ENCODE data around the gene CNIH3. TPM values are rescaled to one million over a fixed set of nuclear protein-coding genes. Genes with fewer than 3 reads are reported as not detected.

The CNIH3 gene
- total and polyA plus RNA-seq, 10 of the 15 experiments (the other 5 are each of a cell fraction or from before 2014, with no cell fraction given), result 0.77 to 5.8 (median 1.8) TPM

GRCh38 chr1:224753491-224753890 is 137.4 kb downstream of the CNIH3 start:
- Histone ChIP-seq H3K4me3 (no peak overlapping the region), H3K79me2 (ENCODE audit: control insufficient read depth, insufficient read depth, low read length) (no peaks in the 10 kb centered on the region), H3K4me1 (ENCODE audit: control insufficient read depth, insufficient read depth, low read length) (peaks cover 34% of the 10 kb centered on the region), H3K9ac (ENCODE audit: control insufficient read depth, insufficient read depth, low read length) (no peak overlapping the region), H4K20me1 (ENCODE audit: control insufficient read depth, insufficient read depth) (no peaks in the 10 kb centered on the region), H3K9me3 (replicated peaks; ENCODE audit: control insufficient read depth, insufficient read depth, low read length) (no peaks in the 10 kb centered on the region; the same call in 1 of the 3 replicates), H3K4me2 (ENCODE audit: control insufficient read depth, insufficient read depth) (no peak overlapping the region), H2AFZ (ENCODE audit: control insufficient read depth, low read depth, low read length) (no peak overlapping the region), H3K27me3 (replicated peaks in 1 of 2; ENCODE audit: control insufficient read depth in 2 of 2, insufficient read depth in 2 of 2, low read length in 1 of 2) (no peaks in the 10 kb centered on the region), H3K36me3 (ENCODE audit: control insufficient read depth in 2 of 2, insufficient read depth in 2 of 2, low read length in 1 of 2) (no peaks in the 10 kb centered on the region), H3K27ac (ENCODE audit: control insufficient read depth, insufficient read depth) (no peak overlapping the region)
- FAIRE-seq (no peak), ATAC-seq (peak; percentile 43), DNase-seq (ENCODE audit: low read depth, low spot score) (no peak)
- SMC1A ChIA-PET (ENCODE audit: uncharacterized antibody, unreplicated experiment), result interaction anchor here (1.0 to 4.6 kb wide), 9 partner anchors 8 to 81 kb away, joined by 3 to 63 read pairs (median 12); no protein-coding TSS in a partner anchor
- CTCF ChIA-PET, result interaction anchor here (1.0 to 2.8 kb wide), 3 partner anchors 17 to 240 kb away, joined by 4 to 11 read pairs (median 5); no protein-coding TSS in a partner anchor
- TF ChIP-seq SPI1 (IDR thresholded peaks at IDR 0.05; ENCODE audit: borderline replicate concordance, insufficient read depth, low read depth, low read length), result peak; percentile 18; the same call in 1 of the 2 replicates
- no peak for TF ChIP-seq ELK1 (IDR thresholded peaks at IDR 0.05; ENCODE audit: low read depth, low read length)
- RAD21 ChIA-PET (ENCODE audit: unreplicated experiment), result interaction anchor here (1.0 to 13.1 kb wide), 2 partner anchors 16 to 98 kb away, joined by 3 to 174 read pairs; no protein-coding TSS in a partner anchor
- intact Hi-C loops (cut with micrococcal nuclease; ENCODE audit: unreplicated experiment) (no loop called here), in situ Hi-C loops (cut with MboI) (no loop called here)
- 57% methylated on average over 1 of the region's 1 CpG for WGBS (ENCODE audit: insufficient coverage, insufficient replicate concordance, low lambda C conversion rate, missing lambda C conversion rate)
- BruUV-seq (replicated peaks), result no TSS peak
- POLR2A ChIA-PET, result interaction anchor here (1.0 kb wide), 1 partner anchor 15 kb away, joined by 3 read pairs; no protein-coding TSS in a partner anchor

- Histone ChIP-seq H3K79me2 (ENCODE audit: control insufficient read depth, insufficient read depth, low read length) (no peaks in the 10 kb centered on the region), H3K9ac (ENCODE audit: control insufficient read depth, insufficient read depth, low read length) (no peak overlapping the region), H3K27ac (ENCODE audit: control insufficient read depth, insufficient read depth) (no peak overlapping the region), H3K4me1 (ENCODE audit: control insufficient read depth, insufficient read depth, low read length) (peaks cover 23% of the 10 kb centered on the region), H4K20me1 (ENCODE audit: control insufficient read depth, insufficient read depth) (no peaks in the 10 kb centered on the region), H3K4me3 (no peak overlapping the region), H3K27me3 (replicated peaks in 1 of 2; ENCODE audit: control insufficient read depth in 2 of 2, insufficient read depth in 2 of 2, low read length in 1 of 2) (no peaks in the 10 kb centered on the region), H2AFZ (ENCODE audit: control insufficient read depth, low read depth, low read length) (no peak overlapping the region), H3K4me2 (ENCODE audit: control insufficient read depth, insufficient read depth) (no peak overlapping the region), H3K36me3 (ENCODE audit: control insufficient read depth in 2 of 2, insufficient read depth in 2 of 2, low read length in 1 of 2) (no peaks in the 10 kb centered on the region), H3K9me3 (replicated peaks; ENCODE audit: control insufficient read depth, insufficient read depth, low read length) (peaks cover 2% of the 10 kb centered on the region; the same call in 2 of the 3 replicates)
- no peak for ATAC-seq
- ChIA-PET SMC1A (ENCODE audit: uncharacterized antibody, unreplicated experiment) (interaction anchor here (1.0 to 4.6 kb wide), 9 partner anchors 10 to 96 kb away, joined by 3 to 63 read pairs (median 12); no protein-coding TSS in a partner anchor), POLR2A (no interaction called here), RAD21 (ENCODE audit: unreplicated experiment) (interaction anchor here (1.1 to 13.1 kb wide), 4 partner anchors 19 to 147 kb away, joined by 3 to 174 read pairs (median 6); no protein-coding TSS in a partner anchor), CTCF (interaction anchor here (0.8 to 2.8 kb wide), 5 partner anchors 13 to 113 kb away, joined by 3 to 11 read pairs (median 3); no protein-coding TSS in a partner anchor)
- FAIRE-seq, result no peak
- in situ Hi-C loops (cut with MboI) (no loop called here), intact Hi-C loops (cut with micrococcal nuclease; ENCODE audit: unreplicated experiment) (no loop called here)
- 20% methylated on average over 4 of the region's 4 CpGs for WGBS (ENCODE audit: insufficient coverage, insufficient replicate concordance, low lambda C conversion rate, missing lambda C conversion rate)
- BruUV-seq (replicated peaks), result no TSS peak
- DNase-seq (ENCODE audit: low read depth, low spot score), result no peak
- TF ChIP-seq RAD51 (IDR thresholded peaks at IDR 0.05), result no peak
- no peak for TF ChIP-seq ZNF687 (IDR thresholded peaks at IDR 0.05)
- no peak for TF ChIP-seq ZBED1 (IDR thresholded peaks at IDR 0.05; ENCODE audit: borderline replicate concordance)
- no peak for TF ChIP-seq FOXK2 (IDR thresholded peaks at IDR 0.05)
- no peak for TF ChIP-seq KDM1A (IDR thresholded peaks at IDR 0.05; ENCODE audit: borderline replicate concordance)
- TF ChIP-seq ATF7 (IDR thresholded peaks at IDR 0.05; ENCODE audit: low read depth), result no peak
- TF ChIP-seq STAT1 (conservative IDR thresholded peaks at IDR 0.05), result no peak
- no peak for TF ChIP-seq IKZF1 (conservative IDR thresholded peaks at IDR 0.05)
- no peak for TF ChIP-seq KLF5 (IDR thresholded peaks at IDR 0.05; ENCODE audit: partially characterized antibody)
Measured at GRCh38 chr1:224755586-224755985, 139.5 kb downstream of the CNIH3 start.

Data from GM12878 (cell line).